ENCODE data around the gene CDA. TPM values are rescaled to one million over a fixed set of nuclear protein-coding genes. Genes with fewer than 3 reads are reported as not detected.

Gene CDA
- total RNA-seq, 1 donor from 2014 or later: 0.79 TPM

DNA sequence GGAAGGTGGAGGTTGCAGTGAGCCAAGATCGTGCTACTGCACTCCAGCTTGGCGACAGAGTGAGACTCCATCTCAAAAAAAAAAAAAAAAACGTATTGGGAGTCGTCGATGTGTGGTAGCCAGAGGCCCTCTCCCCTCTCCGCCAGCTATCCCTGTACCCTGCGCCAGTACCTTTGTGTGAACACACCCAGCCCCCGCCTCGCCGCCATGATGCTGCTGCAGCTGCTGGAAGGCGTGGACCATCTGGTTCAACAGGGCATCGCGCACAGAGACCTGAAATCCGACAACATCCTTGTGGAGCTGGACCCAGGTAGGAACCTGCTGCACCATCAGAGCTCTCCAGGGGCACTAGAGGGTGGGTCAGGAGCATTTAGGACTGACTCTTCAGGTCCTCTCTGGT, 56.5 kb downstream of the CDA start:
- H3K36me3 ChIP-seq (ENCODE audit: control insufficient read depth, insufficient read depth, low read length): peaks cover 20% of the 10 kb centered on the region
- FAIRE-seq: no peak

DNA sequence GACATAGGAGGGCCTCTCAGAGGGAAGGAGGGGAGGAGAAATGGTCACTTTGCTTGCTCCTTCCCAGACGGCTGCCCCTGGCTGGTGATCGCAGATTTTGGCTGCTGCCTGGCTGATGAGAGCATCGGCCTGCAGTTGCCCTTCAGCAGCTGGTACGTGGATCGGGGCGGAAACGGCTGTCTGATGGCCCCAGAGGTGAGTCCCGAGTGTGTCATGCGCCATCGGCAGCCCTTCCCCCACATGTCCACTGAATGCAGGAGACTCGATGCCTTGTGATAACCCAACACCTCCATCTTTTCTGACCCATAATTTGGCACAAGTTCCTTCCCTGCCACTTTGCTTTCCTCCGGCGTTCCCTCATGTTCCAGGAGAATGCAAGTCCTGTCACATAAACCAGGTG, 59.5 kb downstream of the CDA start:
- FAIRE-seq: no peak
- TF ChIP-seq, protein P1, sequence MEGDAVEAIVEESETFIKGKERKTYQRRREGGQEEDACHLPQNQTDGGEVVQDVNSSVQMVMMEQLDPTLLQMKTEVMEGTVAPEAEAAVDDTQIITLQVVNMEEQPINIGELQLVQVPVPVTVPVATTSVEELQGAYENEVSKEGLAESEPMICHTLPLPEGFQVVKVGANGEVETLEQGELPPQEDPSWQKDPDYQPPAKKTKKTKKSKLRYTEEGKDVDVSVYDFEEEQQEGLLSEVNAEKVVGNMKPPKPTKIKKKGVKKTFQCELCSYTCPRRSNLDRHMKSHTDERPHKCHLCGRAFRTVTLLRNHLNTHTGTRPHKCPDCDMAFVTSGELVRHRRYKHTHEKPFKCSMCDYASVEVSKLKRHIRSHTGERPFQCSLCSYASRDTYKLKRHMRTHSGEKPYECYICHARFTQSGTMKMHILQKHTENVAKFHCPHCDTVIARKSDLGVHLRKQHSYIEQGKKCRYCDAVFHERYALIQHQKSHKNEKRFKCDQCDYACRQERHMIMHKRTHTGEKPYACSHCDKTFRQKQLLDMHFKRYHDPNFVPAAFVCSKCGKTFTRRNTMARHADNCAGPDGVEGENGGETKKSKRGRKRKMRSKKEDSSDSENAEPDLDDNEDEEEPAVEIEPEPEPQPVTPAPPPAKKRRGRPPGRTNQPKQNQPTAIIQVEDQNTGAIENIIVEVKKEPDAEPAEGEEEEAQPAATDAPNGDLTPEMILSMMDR (IDR thresholded peaks at IDR 0.05; ENCODE audit: insufficient read depth, low read length, severe bottlenecking): no peak
- no peaks in the 10 kb centered on the region for H3K27me3 ChIP-seq (ENCODE audit: control insufficient read depth, insufficient read depth, low read length)

More for the DNA sequence above, 56.5 kb downstream of the CDA start:
- no peak overlapping the region for H3K4me3 ChIP-seq (ENCODE audit: low read depth, low read length)
- TF ChIP-seq, protein P1 (IDR thresholded peaks at IDR 0.05; ENCODE audit: insufficient read depth, low read length, severe bottlenecking): no peak
- no peak for DNase-seq (ENCODE audit: low read depth)
- no peaks in the 10 kb centered on the region for H3K27me3 ChIP-seq (ENCODE audit: control insufficient read depth, insufficient read depth, low read length)

DNA sequence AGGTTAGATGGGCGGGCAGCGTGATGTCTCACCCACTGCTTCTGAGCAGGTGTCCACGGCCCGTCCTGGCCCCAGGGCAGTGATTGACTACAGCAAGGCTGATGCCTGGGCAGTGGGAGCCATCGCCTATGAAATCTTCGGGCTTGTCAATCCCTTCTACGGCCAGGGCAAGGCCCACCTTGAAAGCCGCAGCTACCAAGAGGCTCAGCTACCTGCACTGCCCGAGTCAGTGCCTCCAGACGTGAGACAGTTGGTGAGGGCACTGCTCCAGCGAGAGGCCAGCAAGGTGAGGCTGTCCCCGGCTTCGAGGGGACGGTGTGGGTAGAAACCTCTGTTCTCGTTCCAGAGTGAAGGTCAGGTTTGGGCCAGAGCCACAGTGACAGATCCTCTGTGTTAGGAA, 60.0 kb downstream of the CDA start:
- Histone ChIP-seq H3K4me3 (ENCODE audit: low read depth, low read length) (no peak overlapping the region), H3K27me3 (ENCODE audit: control insufficient read depth, insufficient read depth, low read length) (no peaks in the 10 kb centered on the region), H3K36me3 (ENCODE audit: control insufficient read depth, insufficient read depth, low read length) (peaks cover 30% of the 10 kb centered on the region)
- DNase-seq (ENCODE audit: low read depth): no peak
- FAIRE-seq: no peak
- TF ChIP-seq, protein P1 (IDR thresholded peaks at IDR 0.05; ENCODE audit: insufficient read depth, low read length, severe bottlenecking): no peak

More for the DNA sequence above, 59.5 kb downstream of the CDA start:
- Histone ChIP-seq H3K4me3 (ENCODE audit: low read depth, low read length) (no peak overlapping the region), H3K36me3 (ENCODE audit: control insufficient read depth, insufficient read depth, low read length) (peaks cover 26% of the 10 kb centered on the region)
- no peak for DNase-seq (ENCODE audit: low read depth)

DNA sequence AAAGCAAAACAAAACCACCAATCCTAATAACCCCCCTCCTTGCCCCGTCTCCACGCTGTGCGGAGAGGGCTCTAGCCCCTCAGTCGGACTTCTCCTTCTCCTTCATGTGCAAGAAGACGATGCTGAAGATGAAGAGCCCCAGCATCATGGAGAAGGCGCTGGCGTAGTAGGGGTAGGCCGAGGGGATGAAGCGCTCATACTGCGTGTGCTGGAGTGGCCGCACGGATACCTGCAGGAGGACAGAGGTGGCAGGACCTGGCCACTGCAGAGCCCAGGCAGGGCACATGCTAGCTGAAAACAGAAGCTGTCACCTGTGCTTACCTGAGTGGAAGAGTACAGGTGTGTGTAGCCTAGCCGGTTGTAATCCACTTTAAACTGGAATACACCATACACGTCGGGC, 63.4 kb downstream of the CDA start:
- TF ChIP-seq, protein P1 (IDR thresholded peaks at IDR 0.05; ENCODE audit: insufficient read depth, low read length, severe bottlenecking): no peak
- peaks cover 38% of the 10 kb centered on the region for H3K36me3 ChIP-seq (ENCODE audit: control insufficient read depth, insufficient read depth, low read length)
- no peak overlapping the region for H3K4me3 ChIP-seq (ENCODE audit: low read depth, low read length)
- FAIRE-seq (no peak), DNase-seq (ENCODE audit: low read depth) (no peak)
- no peaks in the 10 kb centered on the region for H3K27me3 ChIP-seq (ENCODE audit: control insufficient read depth, insufficient read depth, low read length)

DNA sequence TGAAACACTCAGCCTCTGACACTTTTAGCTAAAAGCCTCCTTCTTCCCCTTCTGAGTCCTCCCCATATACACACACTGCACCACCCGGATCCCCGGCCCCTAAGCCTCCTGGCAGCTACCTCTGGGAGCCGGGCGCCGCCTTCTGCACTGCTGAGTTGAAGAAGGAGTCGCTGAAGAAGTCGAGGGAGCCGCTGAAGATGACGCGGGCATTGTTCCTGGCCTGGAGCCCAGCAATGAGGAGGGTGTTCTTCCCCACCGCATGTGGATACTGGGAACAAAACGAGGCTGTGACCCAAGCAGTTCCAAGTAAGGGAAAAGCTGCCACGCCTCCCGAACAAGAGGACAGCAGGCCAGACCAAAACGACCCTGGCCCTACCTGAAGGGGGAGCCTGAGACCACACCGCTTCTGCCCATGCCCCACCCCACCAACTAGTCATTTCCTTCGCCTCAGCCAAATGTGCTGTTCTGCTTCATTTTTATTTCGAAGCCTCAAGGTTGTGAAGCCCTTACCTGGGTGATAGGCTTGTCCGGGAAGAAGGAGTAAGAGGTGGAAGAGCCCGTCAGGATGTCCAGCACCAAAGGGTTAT, 65.3 kb downstream of the CDA start:
- Histone ChIP-seq H3K4me3 (ENCODE audit: low read depth, low read length) (no peak overlapping the region), H3K27me3 (ENCODE audit: control insufficient read depth, insufficient read depth, low read length) (no peaks in the 10 kb centered on the region), H3K36me3 (ENCODE audit: control insufficient read depth, insufficient read depth, low read length) (peaks cover 34% of the 10 kb centered on the region)
- DNase-seq (ENCODE audit: low read depth): no peak
- no peak for FAIRE-seq
- TF ChIP-seq, protein P1 (IDR thresholded peaks at IDR 0.05; ENCODE audit: insufficient read depth, low read length, severe bottlenecking): no peak

DNA sequence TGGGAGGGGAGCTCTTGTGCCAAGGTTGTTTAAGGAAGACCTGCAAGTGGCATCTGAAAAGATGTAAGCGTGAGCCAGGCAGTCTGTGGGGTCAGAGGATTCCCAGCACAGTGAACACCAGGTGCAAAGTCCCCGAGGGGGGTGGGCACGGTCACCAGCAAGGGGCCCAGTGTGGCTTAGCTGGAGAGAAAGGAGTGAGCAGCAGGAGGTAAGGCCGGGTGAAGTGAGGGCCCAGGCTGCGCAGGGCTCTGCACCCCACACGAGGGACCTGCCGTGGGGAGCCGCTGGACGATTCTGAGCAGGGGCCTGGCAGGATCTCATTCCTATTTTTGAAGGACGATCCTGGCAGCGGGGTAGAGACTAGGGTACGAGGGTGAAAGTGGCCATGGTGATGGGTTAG, 68.1 kb downstream of the CDA start:
- TF ChIP-seq, protein P1 (IDR thresholded peaks at IDR 0.05; ENCODE audit: insufficient read depth, low read length, severe bottlenecking): no peak
- Histone ChIP-seq H3K27me3 (ENCODE audit: control insufficient read depth, insufficient read depth, low read length) (no peaks in the 10 kb centered on the region), H3K4me3 (ENCODE audit: low read depth, low read length) (no peak overlapping the region), H3K36me3 (ENCODE audit: control insufficient read depth, insufficient read depth, low read length) (peaks cover 34% of the 10 kb centered on the region)
- DNase-seq (ENCODE audit: low read depth): no peak
- FAIRE-seq: no peak

Measured in bronchial epithelial cell (primary cell).